Gastrocnemius medialis (tissue), 4 donors: ENCODE results near the gene DCLK2. TPM values are rescaled to one million over a fixed set of nuclear protein-coding genes. Genes with fewer than 3 reads are reported as not detected.

Experiments
- ATAC-seq, 2 donors: fragments of 150-250 bp; one replicate each; pipeline ENCODE4 v1.9.1; 2016
- DNase-seq, 2 donors: peaks; one replicate each; pipeline ENCODE4 v3.0.0-alpha.2; 2019
- H3K27ac ChIP-seq, 4 donors: fragments of 200-600 bp; sonication (generic); 1 replicate in 1 of 4; 2 replicates in 3 of 4; pipeline ENCODE4 v1.5.1; 2016 to 2018; ENCODE audit warnings: mild to moderate bottlenecking in 2 of 4, moderate library complexity in 1 of 4
- H3K27me3 ChIP-seq, 3 donors: fragments of 200-600 bp; sonication (generic) in 2 of 3; 1 replicate in 1 of 3; 2 replicates in 2 of 3; pipeline versions ENCODE4 v1.5.1 to v1.6.0; 2016 to 2019; ENCODE audit warnings: mild to moderate bottlenecking in 1 of 3, moderate library complexity in 1 of 3
- H3K36me3 ChIP-seq, 2 donors: fragments of 200-600 bp; sonication (generic) in 1 of 2; one replicate each; pipeline ENCODE4 v1.5.1; 2017 to 2018
- H3K4me1 ChIP-seq, 2 donors: fragments of 200-600 bp; sonication (generic) in 1 of 2; one replicate each; pipeline ENCODE4 v1.5.1; 2016 to 2017; ENCODE audit warnings: mild to moderate bottlenecking in 2 of 2
- H3K4me3 ChIP-seq, 4 donors: fragments of 200-600 bp; sonication (generic) in 3 of 4; 1 replicate in 1 of 4; 2 replicates in 3 of 4; pipeline ENCODE4 v1.5.1; 2016 to 2019; ENCODE audit warnings: mild to moderate bottlenecking in 2 of 4
- H3K9me3 ChIP-seq, 3 donors: fragments of 200-600 bp; sonication (generic) in 2 of 3; 1 replicate in 1 of 3; 2 replicates in 2 of 3; pipeline ENCODE4 v1.5.1; 2016 to 2019
- POLR2A ChIP-seq, 2 donors: fragments of 450-650 bp; IDR thresholded peaks; one replicate each; pipeline ENCODE4 v1.6.1; 2017; ENCODE audit warnings: antibody characterized with exemption in 2 of 2, mild to moderate bottlenecking in 2 of 2, moderate library complexity in 2 of 2
- in situ Hi-C, 4 donors: fragments of 200-750 bp; cut with MboI; loops; one replicate each; pipeline versions ENCODE4 v1.15.0 to v1.8.0; 2017; ENCODE audit warnings: low sequenced_read_pairs in 4 of 4
- intact Hi-C: fragments of 100-400 bp; cut with DNase I; formaldehyde crosslinking; loops from one replicate; pipeline ENCODE4 v1.15.1; 2023; ENCODE audit warnings: low total_unique reads
- total RNA-seq, 4 donors: library from RNA; depleted of rRNA; stranded (reverse); fragments of >200 nt; gene quantifications; one replicate each; pipeline versions ENCODE4 v1.1.0 to v1.2.3, GENCODE V29; 2016
- TF ChIP-seq, protein P1 (sequence below), 5 experiments: fragments of 450-650 bp in 3 of 5; fragments of 200-600 bp in 2 of 5; sonication (generic) in 2 of 5; IDR thresholded peaks in 4 of 5; conservative IDR thresholded peaks in 1 of 5; 1 replicate in 4 of 5; 2 replicates in 1 of 5; pipeline ENCODE4 v1.5.1; 2016 to 2019; ENCODE audit warnings: antibody characterized with exemption in 5 of 5, mild to moderate bottlenecking in 3 of 5, moderate library complexity in 3 of 5

DCLK2 gene
- total RNA-seq, 4 donors from 2014 or later: 0.29 to 0.97 (median 0.47) TPM

DNA sequence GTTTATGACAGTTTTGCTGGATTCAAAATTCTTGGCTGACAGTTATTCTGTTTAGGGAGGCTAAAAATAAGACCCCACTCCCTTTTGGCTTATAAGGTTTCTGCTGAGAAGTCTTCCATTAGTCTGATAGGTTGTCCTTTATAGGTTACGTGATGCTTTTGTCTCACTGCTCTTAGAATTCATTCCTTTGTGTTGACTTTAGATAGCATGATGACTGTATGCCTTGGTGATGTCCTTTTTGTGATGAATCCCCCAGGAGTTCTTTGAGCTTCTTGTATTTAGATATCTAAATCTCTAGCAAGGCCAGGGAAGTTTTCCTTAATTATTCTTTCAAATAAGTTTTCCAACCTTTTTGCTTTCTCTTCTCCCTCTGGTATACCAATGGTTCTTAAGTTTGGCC is 36.4 kb downstream of the DCLK2 start:
- no peak overlapping the region for H3K4me3 ChIP-seq
- intact Hi-C loops (no loop called here), in situ Hi-C loops (no loop called here)
- H3K36me3 ChIP-seq: no peaks in the 10 kb centered on the region
- no peaks in the 10 kb centered on the region for H3K4me1 ChIP-seq
- no peaks in the 10 kb centered on the region for H3K9me3 ChIP-seq
- no peak for ATAC-seq
- no peak overlapping the region for H3K27ac ChIP-seq
- TF ChIP-seq POLR2A (IDR thresholded peaks at IDR 0.05): no peak
- TF ChIP-seq, protein P1, sequence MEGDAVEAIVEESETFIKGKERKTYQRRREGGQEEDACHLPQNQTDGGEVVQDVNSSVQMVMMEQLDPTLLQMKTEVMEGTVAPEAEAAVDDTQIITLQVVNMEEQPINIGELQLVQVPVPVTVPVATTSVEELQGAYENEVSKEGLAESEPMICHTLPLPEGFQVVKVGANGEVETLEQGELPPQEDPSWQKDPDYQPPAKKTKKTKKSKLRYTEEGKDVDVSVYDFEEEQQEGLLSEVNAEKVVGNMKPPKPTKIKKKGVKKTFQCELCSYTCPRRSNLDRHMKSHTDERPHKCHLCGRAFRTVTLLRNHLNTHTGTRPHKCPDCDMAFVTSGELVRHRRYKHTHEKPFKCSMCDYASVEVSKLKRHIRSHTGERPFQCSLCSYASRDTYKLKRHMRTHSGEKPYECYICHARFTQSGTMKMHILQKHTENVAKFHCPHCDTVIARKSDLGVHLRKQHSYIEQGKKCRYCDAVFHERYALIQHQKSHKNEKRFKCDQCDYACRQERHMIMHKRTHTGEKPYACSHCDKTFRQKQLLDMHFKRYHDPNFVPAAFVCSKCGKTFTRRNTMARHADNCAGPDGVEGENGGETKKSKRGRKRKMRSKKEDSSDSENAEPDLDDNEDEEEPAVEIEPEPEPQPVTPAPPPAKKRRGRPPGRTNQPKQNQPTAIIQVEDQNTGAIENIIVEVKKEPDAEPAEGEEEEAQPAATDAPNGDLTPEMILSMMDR (IDR thresholded peaks at IDR 0.05 in 4 of 5, conservative IDR thresholded peaks at IDR 0.05 in 1 of 5): no peak
- DNase-seq: no peak
- no peaks in the 10 kb centered on the region for H3K27me3 ChIP-seq

DNA sequence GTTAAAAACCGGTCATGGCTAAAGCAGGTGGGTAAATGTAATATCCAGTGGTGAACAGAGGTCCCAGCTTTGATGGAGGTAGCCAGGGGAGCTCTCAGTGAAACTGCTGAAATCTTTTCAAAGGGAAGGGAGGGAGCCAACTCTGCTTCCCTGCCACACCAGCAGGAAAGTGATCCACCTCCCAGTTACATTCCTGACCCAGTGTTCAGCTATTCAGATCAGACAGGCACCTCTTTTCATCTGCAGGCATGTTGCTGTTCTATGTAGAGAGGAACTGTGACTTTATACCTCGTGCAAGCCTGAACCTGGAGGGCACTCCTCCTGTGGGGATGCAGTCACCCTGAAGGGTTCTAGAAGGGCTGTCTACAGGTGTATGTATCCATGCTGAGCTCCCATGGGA is 37.6 kb downstream of the DCLK2 start:
- Histone ChIP-seq H3K27ac (no peak overlapping the region), H3K27me3 (no peaks in the 10 kb centered on the region), H3K36me3 (no peaks in the 10 kb centered on the region), H3K4me3 (no peak overlapping the region), H3K9me3 (no peaks in the 10 kb centered on the region), H3K4me1 (no peaks in the 10 kb centered on the region)
- in situ Hi-C loops: no loop called here
- intact Hi-C loops: no loop called here
- ATAC-seq (no peak), DNase-seq (no peak)
- TF ChIP-seq, protein P1 (IDR thresholded peaks at IDR 0.05 in 4 of 5, conservative IDR thresholded peaks at IDR 0.05 in 1 of 5): no peak
- no peak for TF ChIP-seq POLR2A (IDR thresholded peaks at IDR 0.05)

DNA sequence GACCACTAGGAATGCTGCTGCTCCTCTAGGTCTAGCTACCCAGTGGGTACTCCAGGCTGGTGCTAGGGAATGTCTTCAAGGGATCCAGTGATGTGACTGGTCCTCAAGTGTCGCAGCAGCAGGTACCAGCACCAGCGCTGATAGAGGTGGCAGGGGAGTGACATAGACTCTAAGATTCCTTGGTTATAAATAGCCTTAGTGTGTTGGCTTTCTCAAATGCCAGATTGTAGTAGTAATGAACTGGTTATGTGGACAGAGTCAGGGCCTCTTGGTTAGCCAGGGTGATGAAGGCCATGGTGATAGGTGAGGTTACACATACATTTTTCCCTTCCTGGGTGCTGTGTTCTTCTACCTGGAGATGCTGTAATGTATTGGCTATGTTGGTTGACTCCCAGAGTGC is 38.3 kb downstream of the DCLK2 start:
- no peaks in the 10 kb centered on the region for H3K4me1 ChIP-seq
- intact Hi-C loops (no loop called here), in situ Hi-C loops (no loop called here)
- no peaks in the 10 kb centered on the region for H3K36me3 ChIP-seq
- peaks cover 0 to 2% (median 0%) of the 10 kb centered on the region in 3 donors for H3K9me3 ChIP-seq
- TF ChIP-seq POLR2A (IDR thresholded peaks at IDR 0.05): no peak
- TF ChIP-seq, protein P1 (IDR thresholded peaks at IDR 0.05 in 4 of 5, conservative IDR thresholded peaks at IDR 0.05 in 1 of 5): no peak
- no peak overlapping the region for H3K4me3 ChIP-seq
- no peak for ATAC-seq
- no peaks in the 10 kb centered on the region for H3K27me3 ChIP-seq
- no peak for DNase-seq
- H3K27ac ChIP-seq: no peak overlapping the region

DNA sequence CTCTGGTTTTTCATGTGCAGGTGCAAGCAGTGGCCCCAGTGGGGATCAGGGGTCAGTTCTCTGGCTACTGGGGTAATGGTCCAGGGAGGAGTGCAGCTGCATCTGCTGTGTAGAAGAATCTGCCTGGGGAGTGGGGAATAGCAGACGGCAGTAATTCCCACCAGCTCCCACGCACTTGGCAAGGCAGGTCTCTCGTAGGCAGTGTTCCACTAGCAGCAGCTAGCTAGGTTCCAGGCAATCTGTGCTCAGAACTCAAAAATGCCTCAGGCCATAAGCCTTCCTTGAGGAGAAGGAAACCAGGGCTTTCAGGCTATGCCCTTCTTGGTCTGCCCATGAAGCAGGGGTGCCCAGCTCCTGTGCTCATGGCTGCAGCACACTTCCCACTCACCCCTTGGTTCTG is 38.8 kb downstream of the DCLK2 start:
- intact Hi-C loops: no loop called here
- Histone ChIP-seq H3K36me3 (no peaks in the 10 kb centered on the region), H3K4me1 (no peaks in the 10 kb centered on the region), H3K27me3 (no peaks in the 10 kb centered on the region), H3K27ac (no peak overlapping the region), H3K4me3 (no peak overlapping the region), H3K9me3 (peaks cover 0 to 4% (median 0%) of the 10 kb centered on the region in 3 donors)
- no peak for DNase-seq
- in situ Hi-C loops: no loop called here
- no peak for ATAC-seq
- TF ChIP-seq, protein P1 (IDR thresholded peaks at IDR 0.05 in 4 of 5, conservative IDR thresholded peaks at IDR 0.05 in 1 of 5): no peak
- TF ChIP-seq POLR2A (IDR thresholded peaks at IDR 0.05): no peak

DNA sequence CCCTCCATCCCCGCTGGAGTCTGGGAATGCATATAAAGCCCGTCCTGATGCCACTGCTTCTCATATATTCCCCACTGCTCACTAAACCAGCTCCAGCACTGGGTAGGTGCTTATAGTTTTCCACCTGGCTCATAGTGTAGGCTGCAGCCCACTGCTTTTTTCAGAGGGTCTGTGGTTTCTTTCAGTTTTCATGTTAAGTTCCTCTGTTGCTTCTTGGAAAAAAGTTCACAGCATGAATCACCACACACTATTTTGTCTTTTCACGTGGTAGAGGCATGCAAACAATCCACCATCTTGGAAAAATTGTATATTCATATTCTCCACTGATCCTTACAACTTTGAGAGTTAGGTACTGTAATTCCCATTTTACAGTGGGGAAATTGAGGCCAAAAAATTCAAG is 39.4 kb downstream of the DCLK2 start:
- no peak for TF ChIP-seq POLR2A (IDR thresholded peaks at IDR 0.05)
- TF ChIP-seq, protein P1 (IDR thresholded peaks at IDR 0.05 in 4 of 5, conservative IDR thresholded peaks at IDR 0.05 in 1 of 5): no peak
- H3K36me3 ChIP-seq: no peaks in the 10 kb centered on the region
- ATAC-seq (no peak), DNase-seq (no peak)
- in situ Hi-C loops (no loop called here), intact Hi-C loops (no loop called here)
- H3K27ac ChIP-seq: no peak overlapping the region
- no peaks in the 10 kb centered on the region for H3K4me1 ChIP-seq
- H3K4me3 ChIP-seq: no peak overlapping the region
- H3K9me3 ChIP-seq: peaks cover 0 to 4% (median 0%) of the 10 kb centered on the region in 3 donors
- H3K27me3 ChIP-seq: no peaks in the 10 kb centered on the region
